RPMI8226 (cell line): Measurements from ENCODE around the gene KIAA1755.

Experiments used
- DNase-seq: peaks from one replicate; pipeline ENCODE4 v3.0.0-alpha.2; 2015

Gene KIAA1755

GRCh38 chr20:38231531-38232121 lies 28.9 kb downstream of the KIAA1755 start:
- no peak for DNase-seq

- DNase-seq, result no peak
Observed at GRCh38 chr20:38230957-38231526, 29.5 kb downstream of the KIAA1755 start.

GRCh38 chr20:38230253-38230551 lies 30.3 kb downstream of the KIAA1755 start:
- DNase-seq, result no peak

- no peak for DNase-seq
Observed at GRCh38 chr20:38229376-38230252, 30.9 kb downstream of the KIAA1755 start.

GRCh38 chr20:38228436-38228835 lies 32.1 kb downstream of the KIAA1755 start:
- no peak for DNase-seq

GRCh38 chr20:38227420-38228360 lies 32.8 kb downstream of the KIAA1755 start:
- no peak for DNase-seq

GRCh38 chr20:38226553-38226952 lies 34.0 kb downstream of the KIAA1755 start:
- DNase-seq, result peak; percentile 53

- no peak for DNase-seq
Observed at GRCh38 chr20:38225900-38226263, 34.7 kb downstream of the KIAA1755 start.

GRCh38 chr20:38225240-38225899 lies 35.2 kb downstream of the KIAA1755 start:
- no peak for DNase-seq

DNA sequence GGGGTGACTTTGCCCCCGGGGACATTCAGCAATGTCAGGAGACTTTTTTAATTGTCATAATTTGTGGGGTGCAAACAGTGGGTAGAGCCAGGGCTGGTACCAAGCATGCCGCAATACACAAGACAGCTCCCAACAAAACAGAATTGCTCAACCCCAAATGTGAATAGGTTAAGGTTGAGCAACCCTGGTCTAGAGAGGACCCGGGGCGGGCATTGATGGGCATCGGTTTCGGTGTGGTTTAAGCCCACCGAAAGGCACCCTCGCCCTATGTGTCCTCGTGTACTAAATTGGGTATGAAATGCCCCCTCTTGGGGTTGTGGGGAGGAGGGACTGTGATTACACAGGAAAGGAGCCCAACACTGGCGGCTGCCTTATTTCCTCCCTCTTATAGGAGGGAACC lies 36.0 kb downstream of the KIAA1755 start:
- no peak for DNase-seq

- no peak for DNase-seq
Observed at GRCh38 chr20:38223743-38224100, 36.8 kb downstream of the KIAA1755 start.

DNA sequence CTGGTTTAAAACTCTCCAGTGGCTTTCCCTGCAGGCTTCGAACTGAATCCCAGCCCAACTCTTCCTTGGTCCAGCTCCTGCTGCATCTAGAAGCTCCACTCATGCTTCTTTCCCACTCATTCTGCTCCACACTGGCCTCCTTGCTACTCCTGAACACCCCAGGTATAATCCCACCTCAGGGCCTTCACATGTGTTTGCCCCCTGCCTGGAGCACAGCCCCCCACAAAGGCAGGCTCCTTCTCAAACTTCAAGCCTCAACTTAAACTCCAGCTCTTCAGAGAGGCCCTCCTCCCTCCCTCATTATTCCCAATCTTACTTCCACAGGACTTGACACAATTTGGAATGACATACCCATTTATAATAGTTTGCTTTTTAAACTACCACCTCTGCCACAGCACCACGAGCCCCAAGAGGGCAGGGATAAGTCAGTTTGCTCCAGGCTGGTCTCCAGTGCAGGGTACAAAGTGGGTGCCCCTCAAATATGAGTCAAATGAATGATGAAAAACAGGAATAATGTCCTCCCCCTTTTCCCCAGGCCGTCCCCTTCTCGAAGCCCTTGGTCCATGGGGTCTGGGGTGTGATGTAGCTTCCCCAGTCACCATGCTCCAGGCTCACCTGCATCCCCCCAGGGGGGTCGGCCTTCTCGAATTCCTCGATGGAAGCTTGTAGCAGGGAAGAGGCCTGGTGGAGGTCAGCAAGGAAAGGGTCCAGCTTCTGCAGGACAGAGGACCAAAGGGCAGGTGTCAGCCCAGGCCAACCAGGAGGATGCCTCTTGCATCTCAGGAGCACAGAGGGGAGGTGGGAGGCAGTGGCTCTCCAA lies 37.4 kb downstream of the KIAA1755 start:
- DNase-seq, result no peak

- peak; percentile 71 for DNase-seq
Observed at GRCh38 chr20:38222231-38222922, 38.2 kb downstream of the KIAA1755 start.

DNA sequence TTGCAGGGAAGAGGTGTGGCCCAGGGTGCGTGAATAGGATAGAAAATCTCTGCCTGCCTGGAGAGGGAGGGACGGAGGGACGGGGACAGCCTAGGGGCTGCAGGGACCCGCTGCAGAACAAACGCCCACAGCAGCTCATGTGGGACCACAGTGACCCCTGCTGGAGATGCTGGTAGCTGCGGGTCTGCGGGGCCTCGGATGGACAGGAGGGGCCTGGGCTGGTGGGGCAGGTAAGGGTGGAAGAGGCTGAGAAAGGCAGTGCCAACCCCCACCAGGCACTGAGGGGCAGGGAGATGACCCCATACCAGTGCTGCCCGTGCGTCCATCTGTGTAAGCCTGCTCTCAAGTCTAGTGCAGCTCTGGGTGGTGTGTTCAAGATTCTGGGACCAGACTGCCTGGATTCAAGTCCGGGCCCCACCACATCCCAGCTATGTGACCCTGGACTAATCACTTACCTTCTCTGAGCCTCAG lies 39.4 kb downstream of the KIAA1755 start:
- DNase-seq, result peak; percentile 64

DNA sequence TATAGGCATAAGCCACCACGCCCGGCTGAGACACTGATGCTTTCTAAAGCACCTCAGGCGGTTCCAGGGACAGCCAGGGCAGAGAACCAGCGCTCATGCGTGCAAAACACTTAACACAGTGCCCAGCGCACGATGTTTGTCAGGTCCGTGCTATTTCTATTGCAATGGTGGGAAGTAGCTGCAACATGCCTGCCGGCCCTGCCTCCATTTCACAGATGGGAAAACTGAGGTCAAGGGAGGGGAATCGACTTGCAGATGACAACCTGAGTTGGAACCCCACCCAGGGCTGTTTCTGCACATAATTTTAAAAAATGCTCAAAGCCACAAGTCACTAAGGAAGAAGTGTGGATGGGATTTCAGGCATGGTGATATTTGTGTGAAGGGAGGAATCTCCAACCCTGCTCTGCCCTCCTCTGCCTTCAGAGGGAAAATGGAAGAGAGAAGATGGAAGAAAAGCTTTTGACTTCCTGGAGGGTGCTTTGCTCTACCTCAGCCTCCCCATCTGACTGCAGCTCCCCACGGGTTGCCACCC lies 39.9 kb downstream of the KIAA1755 start:
- no peak for DNase-seq

GRCh38 chr20:38219006-38219950 lies 41.3 kb downstream of the KIAA1755 start:
- no peak for DNase-seq

DNA sequence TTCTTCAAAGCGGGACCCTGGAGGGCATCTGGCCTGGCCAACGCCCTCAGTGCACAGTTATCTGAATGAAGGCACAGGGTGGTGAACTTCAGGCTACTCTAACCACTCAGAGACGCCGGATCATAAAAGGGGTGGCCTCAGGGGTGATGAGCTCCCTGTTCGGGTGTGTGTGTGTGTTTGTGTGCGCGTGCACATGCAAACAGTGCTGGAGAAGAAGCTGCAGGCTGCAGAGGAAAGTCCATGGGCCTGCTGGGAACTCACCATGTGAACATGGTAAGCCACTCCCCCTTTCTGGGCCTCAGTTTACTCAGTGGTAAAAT lies 42.0 kb downstream of the KIAA1755 start:
- no peak for DNase-seq

DNA sequence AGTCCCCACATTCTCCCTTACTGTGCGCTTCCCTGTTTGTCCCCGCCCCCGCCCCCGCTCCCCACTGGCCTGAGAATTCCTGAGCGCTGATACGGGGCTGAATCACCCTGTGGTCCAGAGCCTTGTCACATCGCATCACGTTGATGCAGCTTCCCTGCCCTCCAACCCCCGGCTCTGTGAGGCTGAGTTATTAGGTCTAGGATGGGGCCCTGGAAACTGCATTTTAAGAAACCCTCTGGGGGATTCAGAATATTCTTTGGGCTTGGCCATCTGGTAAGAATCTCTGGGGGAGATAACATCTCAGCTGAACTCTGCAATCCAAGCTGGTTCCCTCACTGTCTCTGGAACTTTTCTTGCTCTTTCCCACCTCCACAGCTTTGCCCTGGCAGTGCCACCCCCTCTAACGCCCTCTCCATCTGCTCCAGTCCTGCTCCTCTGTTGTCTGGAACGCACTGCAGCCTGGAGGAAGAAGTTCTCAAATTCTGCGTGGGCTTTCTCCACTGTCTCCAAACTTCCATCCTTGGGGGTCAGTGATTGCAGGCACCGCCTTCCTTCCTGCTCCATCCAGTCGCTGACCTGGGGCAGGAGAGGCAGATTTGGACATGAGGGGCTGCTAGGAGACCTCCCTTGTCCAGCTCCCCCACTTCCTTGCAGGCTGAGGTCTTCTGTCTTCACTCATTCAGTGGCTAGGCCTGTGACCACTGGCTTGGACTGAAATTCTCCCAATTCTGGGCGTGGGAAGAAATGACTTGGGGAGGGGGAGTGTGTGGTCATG lies 42.6 kb downstream of the KIAA1755 start:
- DNase-seq, result no peak
